AG20443 (cell line): ENCODE results near the gene PRDM13.
A peak's percentile ranks its signal among the peaks of the same experiment; 100 is the strongest.
"Not testable (repeated sequence)": the region's sequence is repeated elsewhere in the genome, so short reads cannot be mapped to it uniquely, and the experiment has no call there.

Experiments used
- DNase-seq: peaks from one replicate; pipeline ENCODE4 v3.0.0; 2012; ENCODE audit warnings: low spot score, mixed read lengths

PRDM13 gene

GRCh38 chr6:99603421-99604165, 3.0 kb upstream of the PRDM13 start:
- DNase-seq: peak; percentile 53

- DNase-seq: no peak
Observed at GRCh38 chr6:99604166-99605073, 2.2 kb upstream of the PRDM13 start.

- no peak for DNase-seq
Observed at GRCh38 chr6:99605074-99605734, 1.4 kb upstream of the PRDM13 start.

- DNase-seq: no peak
Observed at GRCh38 chr6:99605911-99606655, 550 bp upstream of the PRDM13 start.

GRCh38 chr6:99607416-99608036, 893 bp downstream of the PRDM13 start:
- no peak for DNase-seq

GRCh38 chr6:99608059-99608885, 1.6 kb downstream of the PRDM13 start:
- no peak for DNase-seq

- no peak for DNase-seq
Observed at GRCh38 chr6:99608886-99609482, 2.4 kb downstream of the PRDM13 start.

GRCh38 chr6:99609905-99610489, 3.4 kb downstream of the PRDM13 start:
- DNase-seq: no peak

GRCh38 chr6:99611148-99611547, 4.5 kb downstream of the PRDM13 start:
- DNase-seq: no peak

GRCh38 chr6:99612551-99613408, 6.1 kb downstream of the PRDM13 start:
- DNase-seq: no peak

- DNase-seq: peak; percentile 70
Observed at GRCh38 chr6:99613409-99613704, 6.7 kb downstream of the PRDM13 start.

- no peak for DNase-seq
Observed at GRCh38 chr6:99613705-99614429, 7.2 kb downstream of the PRDM13 start.

- DNase-seq: peak; percentile 29
Observed at GRCh38 chr6:99614430-99615186, 8.0 kb downstream of the PRDM13 start.

- DNase-seq: no peak
Observed at GRCh38 chr6:99617131-99617530, 10.5 kb downstream of the PRDM13 start.

- no peak for DNase-seq
Observed at GRCh38 chr6:99618649-99619408, 12.2 kb downstream of the PRDM13 start.

- DNase-seq: no peak
Observed at GRCh38 chr6:99619409-99619762, 12.8 kb downstream of the PRDM13 start.

- not testable (repeated sequence) for DNase-seq
Observed at GRCh38 chr6:99622044-99622443, 15.4 kb downstream of the PRDM13 start.
